ENCODE results near the gene FOSL2.

Gene FOSL2

GRCh38 chr2:28407131-28407975, 14.7 kb downstream of the FOSL2 start:
- DNase-seq = no peak
- no peak overlapping the region for H3K27ac ChIP-seq (ENCODE audit: low read length)
- TF ChIP-seq EZH2phosphoT487 (IDR thresholded peaks at IDR 0.05; ENCODE audit: low read length) (no peak), EZH2 (optimal IDR thresholded peaks at IDR 0.05; ENCODE audit: low read depth, low read length) (no peak), CTCF (IDR thresholded peaks at IDR 0.05; ENCODE audit: low read length) (no peak)
- no peaks in the 10 kb centered on the region for H3K4me1 ChIP-seq (ENCODE audit: low read length)
- no peak overlapping the region for H3K4me3 ChIP-seq (ENCODE audit: low read length)
- no peaks in the 10 kb centered on the region for H4K20me1 ChIP-seq (ENCODE audit: insufficient read depth, low read length)
- no peaks in the 10 kb centered on the region for H3K27me3 ChIP-seq (replicated peaks; ENCODE audit: insufficient read depth, low read length)
- peaks cover under 1% of the 10 kb centered on the region; the same call in 1 of the 2 replicates for H3K79me2 ChIP-seq (ENCODE audit: low read length)
- H2AFZ ChIP-seq (ENCODE audit: low read length) = no peak overlapping the region
- no peaks in the 10 kb centered on the region for H3F3A ChIP-seq (ENCODE audit: insufficient read depth, low read length)
- no peak overlapping the region for H3K9ac ChIP-seq (ENCODE audit: low read length)
- H3K36me3 ChIP-seq (replicated peaks; ENCODE audit: insufficient read depth, low read length) = no peaks in the 10 kb centered on the region; the same call in 1 of the 2 replicates
- no peaks in the 10 kb centered on the region for H3K9me3 ChIP-seq (replicated peaks; ENCODE audit: insufficient read depth, low read length)
- no peaks in the 10 kb centered on the region for H3K9me2 ChIP-seq (replicated peaks; ENCODE audit: insufficient read depth, low read length)
- no peak overlapping the region for H3K4me2 ChIP-seq (ENCODE audit: low read depth, low read length)

GRCh38 chr2:28407976-28408690, 15.5 kb downstream of the FOSL2 start:
- Histone ChIP-seq H3K9me2 (replicated peaks; ENCODE audit: insufficient read depth, low read length) (no peaks in the 10 kb centered on the region), H2AFZ (ENCODE audit: low read length) (no peak overlapping the region), H3K4me3 (ENCODE audit: low read length) (no peak overlapping the region), H3K27me3 (replicated peaks; ENCODE audit: insufficient read depth, low read length) (no peaks in the 10 kb centered on the region), H3K27ac (ENCODE audit: low read length) (no peak overlapping the region), H3K4me1 (ENCODE audit: low read length) (no peaks in the 10 kb centered on the region), H3K9ac (ENCODE audit: low read length) (no peak overlapping the region), H4K20me1 (ENCODE audit: insufficient read depth, low read length) (no peaks in the 10 kb centered on the region), H3K9me3 (replicated peaks; ENCODE audit: insufficient read depth, low read length) (no peaks in the 10 kb centered on the region), H3K36me3 (replicated peaks; ENCODE audit: insufficient read depth, low read length) (no peaks in the 10 kb centered on the region; the same call in 1 of the 2 replicates), H3F3A (ENCODE audit: insufficient read depth, low read length) (no peaks in the 10 kb centered on the region), H3K4me2 (ENCODE audit: low read depth, low read length) (no peak overlapping the region), H3K79me2 (ENCODE audit: low read length) (no peaks in the 10 kb centered on the region)
- no peak for DNase-seq
- TF ChIP-seq CTCF (IDR thresholded peaks at IDR 0.05; ENCODE audit: low read length) (no peak), EZH2 (optimal IDR thresholded peaks at IDR 0.05; ENCODE audit: low read depth, low read length) (no peak), EZH2phosphoT487 (IDR thresholded peaks at IDR 0.05; ENCODE audit: low read length) (no peak)

- Histone ChIP-seq H3K27ac (ENCODE audit: low read length) (no peak overlapping the region), H3K9me3 (replicated peaks; ENCODE audit: insufficient read depth, low read length) (no peaks in the 10 kb centered on the region), H3K36me3 (replicated peaks; ENCODE audit: insufficient read depth, low read length) (no peaks in the 10 kb centered on the region; the same call in 1 of the 2 replicates), H3K4me2 (ENCODE audit: low read depth, low read length) (no peak overlapping the region), H3K4me3 (ENCODE audit: low read length) (no peak overlapping the region), H3K79me2 (ENCODE audit: low read length) (no peaks in the 10 kb centered on the region), H4K20me1 (ENCODE audit: insufficient read depth, low read length) (no peaks in the 10 kb centered on the region), H3K9ac (ENCODE audit: low read length) (no peak overlapping the region), H2AFZ (ENCODE audit: low read length) (no peak overlapping the region), H3K27me3 (replicated peaks; ENCODE audit: insufficient read depth, low read length) (no peaks in the 10 kb centered on the region), H3K9me2 (replicated peaks; ENCODE audit: insufficient read depth, low read length) (no peaks in the 10 kb centered on the region), H3F3A (ENCODE audit: insufficient read depth, low read length) (no peaks in the 10 kb centered on the region), H3K4me1 (ENCODE audit: low read length) (no peaks in the 10 kb centered on the region)
- no peak for DNase-seq
- TF ChIP-seq CTCF (IDR thresholded peaks at IDR 0.05; ENCODE audit: low read length) (no peak), EZH2phosphoT487 (IDR thresholded peaks at IDR 0.05; ENCODE audit: low read length) (no peak), EZH2 (optimal IDR thresholded peaks at IDR 0.05; ENCODE audit: low read depth, low read length) (no peak)
These were observed 16.3 kb downstream of the FOSL2 start for GRCh38 chr2:28408764-28409599.
